AG09319 (cell line): ENCODE results near the gene OPCML.

Experiments
- DNase-seq: peaks from one replicate; pipeline ENCODE4 v3.0.0-alpha.2; 2010; ENCODE audit warnings: low read depth; ENCODE audit errors: extremely low read depth
- CTCF ChIP-seq: IDR thresholded peaks from 2 replicates; pipeline ENCODE4 v1.5.1; 2011; ENCODE audit warnings: low read depth, mild to moderate bottlenecking, inconsistent platforms, low read length, moderate library complexity

The OPCML gene

GRCh38 chr11:133531971-133532651 lies at the start of gene OPCML:
Gene OPCML, minus strand, starts transcription at chr11:133532501.
- no peak for DNase-seq
- TF ChIP-seq CTCF, result no peak

- TF ChIP-seq CTCF, result no peak
- no peak for DNase-seq
Measured at GRCh38 chr11:133581091-133581490, 48.8 kb upstream of the OPCML start.

- DNase-seq, result no peak
- no peak for TF ChIP-seq CTCF
Measured at GRCh38 chr11:133579165-133580031, 47.1 kb upstream of the OPCML start.

- TF ChIP-seq CTCF, result no peak
- DNase-seq, result no peak
Measured at GRCh38 chr11:133577403-133577802, 45.1 kb upstream of the OPCML start.

- DNase-seq, result no peak
- no peak for TF ChIP-seq CTCF
Measured at GRCh38 chr11:133576351-133576750, 44.0 kb upstream of the OPCML start.

GRCh38 chr11:133573081-133573480 lies 40.8 kb upstream of the OPCML start:
- no peak for TF ChIP-seq CTCF
- DNase-seq, result no peak

GRCh38 chr11:133570376-133570775 lies 38.1 kb upstream of the OPCML start:
- no peak for DNase-seq
- no peak for TF ChIP-seq CTCF
